Epidermal melanocyte (primary cell): ENCODE measurements around the gene SBF2.
"Not testable (repeated sequence)": the region's sequence is repeated elsewhere in the genome, so short reads cannot be mapped to it uniquely, and the experiment has no call there.

ENCODE experiments used
- DNase-seq: peaks from one replicate; pipeline ENCODE4 v3.0.0; 2011; ENCODE audit warnings: low spot score; ENCODE audit not compliant: insufficient read length

SBF2 gene

GRCh38 chr11:9956483-9956882 is 337.5 kb downstream of the SBF2 start:
- no peak for DNase-seq

- no peak for DNase-seq
Observed at GRCh38 chr11:9955391-9955790, 338.6 kb downstream of the SBF2 start.

- no peak for DNase-seq
Observed at GRCh38 chr11:9953994-9954626, 339.9 kb downstream of the SBF2 start.

- no peak for DNase-seq
Observed at GRCh38 chr11:9952511-9953196, 341.4 kb downstream of the SBF2 start.

GRCh38 chr11:9951807-9952206 is 342.2 kb downstream of the SBF2 start:
- DNase-seq: no peak

GRCh38 chr11:9950462-9950861 is 343.6 kb downstream of the SBF2 start:
- no peak for DNase-seq

- no peak for DNase-seq
Observed at GRCh38 chr11:9947231-9947864, 346.7 kb downstream of the SBF2 start.

GRCh38 chr11:9945680-9946079 is 348.3 kb downstream of the SBF2 start:
- not testable (repeated sequence) for DNase-seq

GRCh38 chr11:9943386-9944110 is 350.5 kb downstream of the SBF2 start:
- no peak for DNase-seq

GRCh38 chr11:9941991-9942390 is 352.0 kb downstream of the SBF2 start:
- no peak for DNase-seq

- DNase-seq: not testable (repeated sequence)
Observed at GRCh38 chr11:9939150-9939549, 354.9 kb downstream of the SBF2 start.

- no peak for DNase-seq
Observed at GRCh38 chr11:9936754-9937153, 357.3 kb downstream of the SBF2 start.

GRCh38 chr11:9932843-9933242 is 361.2 kb downstream of the SBF2 start:
- not testable (repeated sequence) for DNase-seq

- not testable (repeated sequence) for DNase-seq
Observed at GRCh38 chr11:9930562-9931331, 363.3 kb downstream of the SBF2 start.

GRCh38 chr11:9927670-9928069 is 366.3 kb downstream of the SBF2 start:
- no peak for DNase-seq

- no peak for DNase-seq
Observed at GRCh38 chr11:9923280-9923679, 370.7 kb downstream of the SBF2 start.

- DNase-seq: peak; percentile 28
Observed at GRCh38 chr11:9922806-9923205, 371.2 kb downstream of the SBF2 start.

GRCh38 chr11:9916480-9916879 is 377.5 kb downstream of the SBF2 start:
- DNase-seq: no peak

- no peak for DNase-seq
Observed at GRCh38 chr11:9914064-9914463, 380.0 kb downstream of the SBF2 start.

GRCh38 chr11:9905960-9906791 is 387.8 kb downstream of the SBF2 start:
- peak; percentile 53 for DNase-seq
